LNCaP clone FGC (cell line): ENCODE measurements around the gene MRTO4.

ENCODE experiments used
- DNase-seq: peaks from one replicate; pipeline ENCODE4 v3.0.0-alpha.2; 2011; ENCODE audit warnings: low read depth
- H3K4me3 ChIP-seq: 2 replicates; pipeline ENCODE4 v1.5.1; 2011; ENCODE audit warnings: mild to moderate bottlenecking, low read depth, low read length, control low read depth
- TF ChIP-seq, protein P1 (sequence below): IDR thresholded peaks from 2 replicates; pipeline ENCODE4 v1.5.1; 2012; ENCODE audit warnings: mild to moderate bottlenecking; ENCODE audit not compliant: control insufficient read depth, insufficient read depth; ENCODE audit errors: extremely low read depth

Gene MRTO4

DNA sequence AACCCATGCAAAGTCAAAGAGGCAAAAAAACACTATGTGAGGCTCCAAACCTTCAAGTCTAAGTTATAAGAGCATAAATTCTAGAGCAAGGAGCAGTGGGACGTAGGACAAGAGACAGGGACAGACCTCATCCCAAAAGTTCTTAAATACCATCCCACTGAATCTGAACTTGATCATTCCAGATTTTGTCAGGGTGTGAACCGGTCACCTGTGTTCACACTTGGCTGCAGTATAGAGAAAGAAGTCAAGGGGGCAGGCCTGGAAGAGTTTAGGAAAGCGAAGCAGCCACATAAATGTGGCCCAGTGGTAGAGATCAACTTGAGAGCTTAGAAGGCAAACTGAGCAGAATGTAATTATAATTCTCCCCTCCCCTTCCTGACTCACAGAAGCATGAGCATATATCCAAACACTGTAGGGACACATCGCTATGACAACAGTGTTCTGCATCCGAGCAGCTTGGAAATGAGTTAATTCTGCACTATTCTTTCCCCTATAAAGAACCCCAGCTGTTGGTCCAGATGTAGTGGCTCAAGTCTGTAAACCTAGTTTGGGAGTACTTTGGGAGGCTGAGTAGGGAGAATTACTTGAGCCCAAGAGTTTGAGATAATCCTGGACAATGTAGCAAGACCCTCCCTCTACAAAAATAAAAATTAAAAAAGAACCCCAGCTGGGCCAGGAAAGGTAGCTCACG is 57.7 kb downstream of the MRTO4 start:
- DNase-seq, result no peak
- TF ChIP-seq, protein P1, sequence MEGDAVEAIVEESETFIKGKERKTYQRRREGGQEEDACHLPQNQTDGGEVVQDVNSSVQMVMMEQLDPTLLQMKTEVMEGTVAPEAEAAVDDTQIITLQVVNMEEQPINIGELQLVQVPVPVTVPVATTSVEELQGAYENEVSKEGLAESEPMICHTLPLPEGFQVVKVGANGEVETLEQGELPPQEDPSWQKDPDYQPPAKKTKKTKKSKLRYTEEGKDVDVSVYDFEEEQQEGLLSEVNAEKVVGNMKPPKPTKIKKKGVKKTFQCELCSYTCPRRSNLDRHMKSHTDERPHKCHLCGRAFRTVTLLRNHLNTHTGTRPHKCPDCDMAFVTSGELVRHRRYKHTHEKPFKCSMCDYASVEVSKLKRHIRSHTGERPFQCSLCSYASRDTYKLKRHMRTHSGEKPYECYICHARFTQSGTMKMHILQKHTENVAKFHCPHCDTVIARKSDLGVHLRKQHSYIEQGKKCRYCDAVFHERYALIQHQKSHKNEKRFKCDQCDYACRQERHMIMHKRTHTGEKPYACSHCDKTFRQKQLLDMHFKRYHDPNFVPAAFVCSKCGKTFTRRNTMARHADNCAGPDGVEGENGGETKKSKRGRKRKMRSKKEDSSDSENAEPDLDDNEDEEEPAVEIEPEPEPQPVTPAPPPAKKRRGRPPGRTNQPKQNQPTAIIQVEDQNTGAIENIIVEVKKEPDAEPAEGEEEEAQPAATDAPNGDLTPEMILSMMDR, result no peak
- no peak overlapping the region for H3K4me3 ChIP-seq
